ENCODE data around the gene RGS5.

DNA sequence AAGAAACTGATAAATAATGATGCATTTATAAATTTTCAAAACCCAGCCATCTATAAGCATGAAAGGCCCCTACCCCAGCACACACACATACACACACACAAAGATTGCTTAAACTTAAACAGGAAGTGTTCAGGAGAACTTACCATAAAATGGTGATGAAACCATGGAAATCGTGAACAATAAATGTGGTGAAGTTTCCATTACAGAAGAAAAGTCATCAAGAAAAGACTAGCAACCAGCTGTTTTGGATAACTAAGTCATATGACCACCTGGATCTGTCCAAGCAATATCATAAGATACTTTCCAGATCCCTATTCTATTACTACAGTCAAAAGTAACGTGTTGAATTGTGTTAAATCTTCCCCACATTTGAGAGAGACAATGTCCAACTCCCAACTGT, 24.1 kb downstream of the RGS5 start:
- no peak for TF ChIP-seq POLR2A (IDR thresholded peaks at IDR 0.05)
- TF ChIP-seq, protein P1, sequence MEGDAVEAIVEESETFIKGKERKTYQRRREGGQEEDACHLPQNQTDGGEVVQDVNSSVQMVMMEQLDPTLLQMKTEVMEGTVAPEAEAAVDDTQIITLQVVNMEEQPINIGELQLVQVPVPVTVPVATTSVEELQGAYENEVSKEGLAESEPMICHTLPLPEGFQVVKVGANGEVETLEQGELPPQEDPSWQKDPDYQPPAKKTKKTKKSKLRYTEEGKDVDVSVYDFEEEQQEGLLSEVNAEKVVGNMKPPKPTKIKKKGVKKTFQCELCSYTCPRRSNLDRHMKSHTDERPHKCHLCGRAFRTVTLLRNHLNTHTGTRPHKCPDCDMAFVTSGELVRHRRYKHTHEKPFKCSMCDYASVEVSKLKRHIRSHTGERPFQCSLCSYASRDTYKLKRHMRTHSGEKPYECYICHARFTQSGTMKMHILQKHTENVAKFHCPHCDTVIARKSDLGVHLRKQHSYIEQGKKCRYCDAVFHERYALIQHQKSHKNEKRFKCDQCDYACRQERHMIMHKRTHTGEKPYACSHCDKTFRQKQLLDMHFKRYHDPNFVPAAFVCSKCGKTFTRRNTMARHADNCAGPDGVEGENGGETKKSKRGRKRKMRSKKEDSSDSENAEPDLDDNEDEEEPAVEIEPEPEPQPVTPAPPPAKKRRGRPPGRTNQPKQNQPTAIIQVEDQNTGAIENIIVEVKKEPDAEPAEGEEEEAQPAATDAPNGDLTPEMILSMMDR (IDR thresholded peaks at IDR 0.05): no peak
